Endothelial cell of umbilical vein (primary cell): ENCODE results near the gene ELF3.
"Not testable (repeated sequence)": the region's sequence is repeated elsewhere in the genome, so short reads cannot be mapped to it uniquely, and the experiment has no call there.

Experiments
- CTCF ChIP-seq, 2 donors: IDR thresholded peaks; 1 replicate in 1 of 2; 2 replicates in 1 of 2; pipeline ENCODE4 v1.5.1; 2011; ENCODE audit warnings: low read length in 2 of 2, mild to moderate bottlenecking in 2 of 2, moderate library complexity in 2 of 2, control low read depth in 1 of 2, inconsistent platforms in 1 of 2, low read depth in 1 of 2; ENCODE audit not compliant: insufficient read depth in 1 of 2; ENCODE audit errors: extremely low read depth in 1 of 2
- MAX ChIP-seq: IDR thresholded peaks from 2 replicates; pipeline ENCODE4 v1.6.1; 2011; ENCODE audit not compliant: insufficient read depth, insufficient read length
- POLR2A ChIP-seq: IDR thresholded peaks from 2 replicates; pipeline ENCODE4 v1.6.1; 2012; ENCODE audit warnings: low read depth, mild to moderate bottlenecking, control low read depth, low read length
- POLR2AphosphoS5 ChIP-seq: IDR thresholded peaks from 2 replicates; pipeline ENCODE4 v1.6.1; 2012; ENCODE audit warnings: low read depth, mild to moderate bottlenecking, control low read depth, low read length, moderate library complexity; ENCODE audit not compliant: insufficient read depth

DNA sequence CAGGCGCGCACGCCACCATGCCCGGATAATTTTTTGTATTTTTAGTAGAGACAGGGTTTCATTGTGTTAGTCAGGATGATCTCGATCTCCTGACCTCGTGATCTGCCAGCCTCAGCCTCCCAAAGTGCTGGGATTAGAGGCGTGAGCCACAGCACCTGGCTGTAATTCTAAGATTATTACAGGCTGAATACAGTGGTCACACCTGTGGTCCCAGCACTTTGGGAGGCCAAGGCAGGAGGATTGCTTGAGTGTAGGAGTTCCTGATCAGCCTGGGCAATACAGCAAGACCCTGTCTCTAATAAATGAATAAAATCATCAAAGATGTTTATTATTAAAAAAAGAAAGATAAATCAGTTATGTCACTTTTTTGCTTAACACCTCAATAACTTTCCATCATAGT lies 52.2 kb downstream of the ELF3 start:
- TF ChIP-seq CTCF (IDR thresholded peaks at IDR 0.05; ENCODE audit: extremely low read depth in 1 of 2, insufficient read depth in 1 of 2, low read depth in 1 of 2, low read length in 2 of 2); POLR2A; POLR2AphosphoS5; MAX: not testable (repeated sequence)
